ACC112 (cell line): Measurements from ENCODE around the gene TOR4A.

Experiments
- H2AFZ ChIP-seq: fragments of 200-600 bp; sonication (generic); one replicate; pipeline ENCODE4 v1.6.0; 2017; ENCODE audit warnings: antibody characterized with exemption, low read length; ENCODE audit not compliant: unreplicated experiment
- H3K27ac ChIP-seq: fragments of 200-600 bp; sonication (generic); 2 replicates; pipeline ENCODE4 v1.5.1; 2014; ENCODE audit warnings: low read depth, mild to moderate bottlenecking, antibody characterized with exemption, low read length, moderate library complexity
- H3K27me3 ChIP-seq: fragments of 200-600 bp; sonication (generic); 2 replicates; pipeline ENCODE4 v1.6.1; 2014; ENCODE audit warnings: mild to moderate bottlenecking, antibody characterized with exemption, low read length, moderate library complexity, mixed read lengths; ENCODE audit not compliant: insufficient read depth
- H3K36me3 ChIP-seq: fragments of 200-600 bp; sonication (generic); 2 replicates; pipeline ENCODE4 v1.6.1; 2016; ENCODE audit warnings: mild to moderate bottlenecking, antibody characterized with exemption, low read length, moderate library complexity, mixed read lengths; ENCODE audit not compliant: insufficient read depth
- H3K4me1 ChIP-seq: fragments of 200-600 bp; sonication (generic); one replicate; pipeline ENCODE4 v1.6.1; 2016; ENCODE audit warnings: low read length, mixed read lengths; ENCODE audit not compliant: insufficient read depth, unreplicated experiment, control insufficient read depth
- H3K4me3 ChIP-seq: fragments of 200-600 bp; sonication (generic); 2 replicates; pipeline ENCODE4 v1.5.1; 2014; ENCODE audit warnings: mild to moderate bottlenecking, low read depth, low read length
- H3K79me2 ChIP-seq: fragments of 200-600 bp; sonication (generic); one replicate; pipeline ENCODE4 v1.6.0; 2016; ENCODE audit warnings: low read length; ENCODE audit not compliant: control insufficient read depth, unreplicated experiment, insufficient read depth

Gene TOR4A

DNA sequence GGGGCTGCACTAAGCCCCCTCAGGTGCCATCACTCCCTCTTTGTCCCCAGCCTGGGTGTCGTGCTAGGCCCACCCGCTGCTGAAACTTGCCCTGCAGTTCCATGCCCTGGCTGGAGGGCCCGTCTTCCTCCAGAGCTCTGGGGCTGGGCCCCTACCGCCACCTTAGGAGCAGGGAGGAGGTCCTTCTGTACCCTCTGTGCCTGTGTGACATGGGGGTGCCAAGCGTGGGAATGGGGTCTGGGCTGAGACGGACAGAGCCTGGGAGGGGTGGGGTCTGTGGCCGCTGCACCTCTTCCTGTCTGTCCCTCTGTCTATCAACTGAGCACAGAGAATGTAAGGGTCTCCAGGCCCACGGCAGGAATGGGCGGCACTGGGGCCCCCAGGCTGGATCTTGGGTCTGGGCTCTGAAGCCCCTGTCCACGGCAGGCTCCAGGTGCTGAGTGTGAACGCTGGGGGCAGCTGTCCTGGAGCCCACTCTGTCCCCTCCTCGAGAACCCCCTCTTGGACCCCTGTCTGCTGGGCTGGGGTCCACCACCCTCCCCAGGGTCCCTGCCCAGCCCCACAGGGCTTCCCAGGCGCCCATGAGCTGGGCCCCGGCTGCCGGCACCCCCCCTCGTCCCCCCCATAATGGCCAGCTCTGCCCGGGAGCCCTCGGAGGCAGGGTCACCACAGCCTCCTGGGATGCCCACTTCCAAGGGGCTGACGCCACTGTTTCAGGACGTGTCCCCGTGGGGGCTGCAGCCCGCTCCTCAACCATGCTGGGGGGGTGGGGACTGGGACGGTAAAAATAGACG is 40.4 kb downstream of the TOR4A start:
- Histone ChIP-seq H3K4me3 (no peak overlapping the region), H3K4me1 (no peaks in the 10 kb centered on the region), H3K36me3 (no peaks in the 10 kb centered on the region), H3K27ac (no peak overlapping the region), H3K79me2 (no peaks in the 10 kb centered on the region), H2AFZ (no peak overlapping the region), H3K27me3 (no peaks in the 10 kb centered on the region)

DNA sequence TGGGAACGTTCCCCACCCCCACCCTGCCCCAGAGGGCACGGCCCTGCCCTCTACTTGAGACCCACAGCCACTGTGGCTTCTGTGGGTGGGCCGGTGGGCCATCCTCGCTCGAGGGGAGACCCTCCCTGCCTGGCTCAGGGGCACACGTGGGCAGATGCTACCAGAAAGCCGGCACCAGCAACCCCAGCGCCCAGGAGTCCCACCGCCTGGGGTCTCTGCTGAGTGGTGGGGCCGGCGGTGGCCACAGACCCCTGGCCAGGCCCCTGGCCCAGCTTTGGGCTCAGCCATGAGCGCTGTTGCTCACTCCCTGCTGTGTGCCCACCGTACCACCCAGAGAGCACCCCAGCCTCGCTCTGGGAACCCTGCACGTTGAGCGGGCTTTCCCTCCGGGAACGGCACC is 41.1 kb downstream of the TOR4A start:
- Histone ChIP-seq H3K79me2 (no peaks in the 10 kb centered on the region), H3K4me3 (no peak overlapping the region), H3K36me3 (no peaks in the 10 kb centered on the region), H3K4me1 (no peaks in the 10 kb centered on the region), H2AFZ (no peak overlapping the region), H3K27ac (no peak overlapping the region), H3K27me3 (no peaks in the 10 kb centered on the region)

DNA sequence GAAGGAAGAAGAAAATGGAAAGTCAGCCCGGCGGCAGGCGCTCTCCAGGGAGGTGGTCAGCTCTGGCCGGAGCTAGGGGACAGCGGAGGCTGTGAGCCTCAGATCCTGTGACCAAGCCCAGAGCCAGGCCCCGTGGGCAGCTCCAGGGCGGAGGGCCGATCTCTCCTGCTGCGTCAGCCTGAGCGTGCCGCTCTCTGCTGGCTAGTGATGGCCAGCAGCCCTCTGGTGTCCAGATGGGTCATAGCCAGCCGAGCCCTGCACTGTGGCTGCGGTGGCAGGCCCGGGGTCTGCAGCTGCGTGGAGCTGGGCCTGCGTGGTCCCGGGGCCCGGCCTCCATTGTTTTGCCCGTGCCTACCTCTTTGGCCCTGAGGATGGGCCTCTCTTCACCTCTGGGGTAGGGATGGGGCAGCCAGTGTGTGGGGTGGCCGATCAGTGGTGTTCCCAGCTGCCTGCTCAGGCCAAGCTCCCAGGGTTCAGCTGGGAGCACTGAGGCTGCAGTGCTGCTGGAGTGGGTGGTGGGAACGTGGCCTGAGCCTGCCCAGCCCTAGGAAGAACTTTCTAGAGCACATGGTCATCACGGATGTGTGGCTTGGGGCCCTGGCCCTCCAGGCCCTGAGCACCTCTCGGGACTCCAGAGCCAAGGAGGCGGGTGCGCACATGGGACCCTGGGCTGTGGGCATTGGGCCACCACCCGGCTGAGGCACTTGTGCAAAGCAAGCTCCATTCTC is 41.6 kb downstream of the TOR4A start:
- H3K4me3 ChIP-seq, result no peak overlapping the region
- no peak overlapping the region for H3K27ac ChIP-seq
- no peaks in the 10 kb centered on the region for H3K27me3 ChIP-seq
- H2AFZ ChIP-seq, result no peak overlapping the region
- H3K4me1 ChIP-seq, result no peaks in the 10 kb centered on the region
- H3K79me2 ChIP-seq, result no peaks in the 10 kb centered on the region
- H3K36me3 ChIP-seq, result no peaks in the 10 kb centered on the region

DNA sequence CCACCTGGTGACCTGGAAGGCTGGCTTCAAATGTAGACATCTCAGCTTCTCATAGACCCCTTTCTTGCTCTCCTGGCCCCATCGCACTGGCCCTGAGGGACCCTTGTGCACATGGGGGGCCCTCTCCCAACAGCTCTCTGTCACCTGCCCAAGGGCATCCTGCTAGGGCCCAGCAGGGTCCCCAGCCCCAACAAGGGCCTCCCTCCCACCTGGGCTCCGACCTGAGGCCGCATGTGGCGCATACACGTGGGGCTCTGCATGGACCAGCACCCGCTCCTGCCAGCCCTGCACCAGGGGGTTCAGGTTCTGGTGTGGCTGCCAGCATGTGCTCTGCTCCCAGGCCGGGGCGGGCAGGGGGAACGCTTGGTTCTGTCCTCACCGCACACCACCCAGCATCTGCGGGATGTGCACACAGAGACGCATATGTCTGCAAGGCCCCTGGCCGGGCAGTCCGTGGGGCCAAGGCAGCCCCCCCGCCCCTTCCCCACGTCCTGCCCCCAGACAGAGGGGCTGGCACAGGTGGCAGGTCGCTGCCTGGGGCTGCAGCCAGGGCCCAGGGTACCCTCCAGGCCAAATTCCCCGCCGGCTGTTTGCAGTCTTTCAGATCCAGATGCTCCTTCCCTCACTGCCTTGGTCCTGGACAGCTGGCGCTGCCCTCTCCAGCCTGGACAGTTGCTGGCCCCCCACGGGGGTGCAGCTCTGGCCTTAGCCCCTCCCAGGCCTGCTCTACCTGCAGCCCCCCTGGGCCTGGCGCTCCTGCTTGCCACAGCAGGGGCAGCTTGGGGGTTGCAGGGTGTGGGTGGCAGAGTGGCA is 42.4 kb downstream of the TOR4A start:
- H2AFZ ChIP-seq, result no peak overlapping the region
- no peaks in the 10 kb centered on the region for H3K27me3 ChIP-seq
- H3K4me3 ChIP-seq, result no peak overlapping the region

DNA sequence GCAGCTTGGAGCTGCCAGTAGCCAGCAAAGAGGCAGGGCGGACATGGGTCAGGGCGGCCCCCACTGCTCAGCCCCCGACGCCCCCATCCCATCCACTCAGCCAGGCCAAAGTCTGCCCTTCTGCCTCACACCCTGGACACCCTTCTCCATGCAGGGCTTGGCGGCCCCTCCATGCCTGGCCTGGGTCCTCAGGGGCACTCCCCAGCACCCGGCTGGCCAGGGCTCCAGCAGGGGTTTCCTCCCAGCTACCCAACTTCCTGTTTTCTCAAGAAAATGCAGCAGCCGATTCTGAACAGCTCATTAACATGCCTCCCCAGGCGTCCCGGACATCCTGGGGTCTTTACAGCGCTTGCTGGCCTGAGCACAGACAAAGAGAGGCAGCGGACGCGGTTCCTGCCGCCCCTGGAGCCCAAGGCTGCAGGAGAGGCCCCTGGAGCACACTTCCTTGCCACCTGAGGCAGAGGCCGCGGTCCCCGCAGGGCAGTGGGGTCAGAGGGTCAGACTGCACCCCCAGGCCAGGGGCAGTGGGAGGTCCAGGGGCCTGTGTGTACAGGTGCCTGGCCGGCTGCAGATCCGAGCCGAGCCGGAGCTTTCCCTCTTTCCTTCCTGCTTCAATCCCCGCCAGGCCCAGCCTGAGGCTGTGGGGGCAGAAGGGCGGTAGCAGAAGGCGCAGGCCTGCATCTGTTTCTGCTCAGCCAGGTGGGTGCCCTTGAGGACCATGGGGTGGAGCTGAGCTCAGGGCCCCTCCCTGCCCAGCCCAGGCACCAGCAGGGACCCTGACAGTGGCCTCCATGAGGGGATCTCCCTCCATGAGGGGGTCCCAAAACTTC is 43.2 kb downstream of the TOR4A start:
- H3K4me1 ChIP-seq, result no peaks in the 10 kb centered on the region
- H2AFZ ChIP-seq, result no peak overlapping the region
- no peaks in the 10 kb centered on the region for H3K27me3 ChIP-seq
- no peaks in the 10 kb centered on the region for H3K36me3 ChIP-seq
- no peak overlapping the region for H3K4me3 ChIP-seq
- H3K79me2 ChIP-seq, result no peaks in the 10 kb centered on the region
- H3K27ac ChIP-seq, result no peak overlapping the region

More for the DNA sequence above, 42.4 kb downstream of the TOR4A start:
- Histone ChIP-seq H3K4me1 (no peaks in the 10 kb centered on the region), H3K79me2 (no peaks in the 10 kb centered on the region), H3K27ac (no peak overlapping the region), H3K36me3 (no peaks in the 10 kb centered on the region)

DNA sequence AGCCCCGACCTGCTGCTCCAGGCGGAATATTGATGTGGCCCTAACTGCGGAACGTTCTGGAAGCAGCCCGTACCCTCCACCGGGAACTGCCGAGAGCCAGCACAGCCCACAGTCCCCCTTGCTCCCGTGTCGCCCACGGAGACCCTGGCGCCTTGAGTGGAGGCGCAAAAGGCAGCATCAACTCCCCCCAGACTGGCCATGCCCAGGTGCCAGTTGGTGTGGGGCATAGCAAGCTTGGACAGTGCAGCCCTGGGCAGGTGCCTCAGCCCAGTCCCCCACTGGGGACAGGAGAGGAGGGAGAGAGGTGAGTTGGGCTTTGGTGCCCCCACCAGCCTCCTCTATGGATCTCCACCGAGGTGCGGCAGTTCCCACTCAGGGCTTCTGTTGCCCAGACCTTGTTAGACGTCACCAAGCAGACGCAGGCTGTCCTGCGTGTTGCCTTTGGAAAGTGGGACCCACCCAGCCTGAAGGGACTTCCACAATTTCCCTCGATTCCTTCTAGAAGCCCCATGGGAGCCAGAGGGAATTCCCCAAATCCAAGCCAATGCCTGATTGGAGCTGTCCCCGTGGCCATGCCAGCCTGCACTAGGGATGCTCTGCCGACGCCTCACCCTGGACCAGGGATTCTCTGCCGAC is 44.3 kb downstream of the TOR4A start:
- Histone ChIP-seq H3K4me1 (no peaks in the 10 kb centered on the region), H3K79me2 (no peaks in the 10 kb centered on the region), H3K27me3 (no peaks in the 10 kb centered on the region), H3K4me3 (no peak overlapping the region), H3K36me3 (no peaks in the 10 kb centered on the region), H3K27ac (no peak overlapping the region), H2AFZ (no peak overlapping the region)

DNA sequence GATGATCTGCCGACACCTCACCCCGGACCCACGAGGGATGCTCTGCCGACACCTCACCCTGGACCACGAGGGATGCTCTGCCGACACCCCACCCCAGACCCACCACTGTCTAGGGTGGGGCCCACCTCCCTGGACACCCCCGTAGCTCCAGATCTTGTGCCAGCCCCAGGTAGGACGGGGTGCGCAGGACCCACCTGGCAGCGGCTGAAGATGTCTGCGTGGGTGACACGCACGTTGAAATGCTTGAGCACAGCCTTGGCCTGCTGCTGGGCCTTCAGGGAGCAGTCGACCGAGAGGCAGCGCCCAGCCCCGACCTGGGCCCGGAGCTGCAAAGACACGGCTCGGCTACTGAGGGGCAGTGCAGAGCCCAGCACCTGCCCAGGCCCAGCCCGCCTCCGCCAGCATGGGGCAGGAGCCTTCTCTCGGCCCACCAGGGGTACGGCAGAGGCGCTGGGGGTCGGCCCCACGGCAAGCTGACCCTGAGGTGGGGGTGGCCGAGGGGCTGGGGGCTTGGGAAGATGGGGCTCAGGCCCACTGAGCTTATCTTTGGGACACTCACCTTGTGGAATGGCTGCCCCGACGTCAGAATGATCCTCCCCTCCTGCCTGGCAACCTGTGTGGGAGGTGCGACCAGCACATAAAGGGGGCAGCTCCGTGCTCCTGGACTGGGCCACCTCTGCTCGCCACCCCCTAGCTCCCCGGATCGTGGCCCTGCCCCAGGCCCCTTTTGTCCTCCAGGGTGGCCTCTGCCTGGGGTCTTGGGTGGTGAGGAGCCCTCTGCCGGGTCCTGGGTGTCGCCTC is 46.2 kb downstream of the TOR4A start:
- Histone ChIP-seq H3K27me3 (no peaks in the 10 kb centered on the region), H3K4me3 (no peak overlapping the region), H3K4me1 (no peaks in the 10 kb centered on the region), H2AFZ (no peak overlapping the region), H3K27ac (no peak overlapping the region), H3K79me2 (no peaks in the 10 kb centered on the region), H3K36me3 (no peaks in the 10 kb centered on the region)

DNA sequence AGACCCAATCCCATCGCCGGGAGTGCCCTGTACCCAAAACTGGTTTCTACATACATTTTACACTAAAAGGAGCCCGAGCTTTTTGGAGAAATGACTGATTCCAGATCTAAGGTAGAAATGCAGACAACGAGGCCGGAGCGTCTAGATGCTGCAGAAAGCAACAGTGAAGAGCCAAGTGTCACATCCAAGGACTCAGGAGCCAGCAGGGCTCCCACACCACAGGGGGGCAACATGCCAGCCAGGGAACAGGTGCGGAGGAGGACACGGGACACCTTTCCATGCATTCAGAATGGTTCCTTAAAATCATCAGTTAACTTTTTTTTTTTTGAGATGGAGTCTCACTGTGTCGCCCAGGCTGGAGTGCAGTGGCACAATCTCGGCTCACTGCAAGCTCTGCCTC is 47.6 kb downstream of the TOR4A start:
- Histone ChIP-seq H3K27me3 (no peaks in the 10 kb centered on the region), H3K27ac (no peak overlapping the region), H3K4me1 (no peaks in the 10 kb centered on the region), H3K36me3 (no peaks in the 10 kb centered on the region), H2AFZ (no peak overlapping the region), H3K4me3 (no peak overlapping the region), H3K79me2 (no peaks in the 10 kb centered on the region)

DNA sequence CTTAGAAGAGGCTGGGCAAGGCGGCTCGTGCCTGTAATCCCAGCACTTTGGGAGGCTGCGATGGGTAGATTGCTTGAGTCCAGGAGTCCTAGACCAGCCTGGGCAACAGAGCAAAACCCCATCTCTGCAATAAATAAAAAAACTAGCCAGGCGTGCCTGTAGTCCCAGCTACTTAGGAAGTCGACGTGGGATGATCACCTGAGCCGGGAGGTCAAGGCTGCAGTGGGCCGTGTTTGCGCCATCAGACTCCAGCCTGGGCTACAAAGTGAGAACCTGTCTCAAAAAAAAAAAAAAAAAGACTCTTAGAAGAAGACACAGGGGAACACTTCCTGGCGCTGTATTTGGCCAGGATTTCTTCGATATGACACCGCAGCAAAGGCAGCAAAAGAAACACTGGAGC is 48.3 kb downstream of the TOR4A start:
- Histone ChIP-seq H3K79me2 (no peaks in the 10 kb centered on the region), H3K27ac (no peak overlapping the region), H3K27me3 (no peaks in the 10 kb centered on the region), H3K36me3 (no peaks in the 10 kb centered on the region), H2AFZ (no peak overlapping the region), H3K4me3 (no peak overlapping the region), H3K4me1 (no peaks in the 10 kb centered on the region)
